ENCODE data around the gene TRIM46. TPM values are rescaled to one million over a fixed set of nuclear protein-coding genes. Genes with fewer than 3 reads are reported as not detected.

Gene TRIM46
- total RNA-seq, 1 experiment from 2014 or later: 3.8 TPM

- Histone ChIP-seq H3K9ac (ENCODE audit: low read length) (peak overlapping the region; percentile 91), H3K79me2 (ENCODE audit: insufficient read depth, low read length) (peaks cover 41% of the 10 kb centered on the region), H4K20me1 (ENCODE audit: insufficient read depth) (no peaks in the 10 kb centered on the region), H2AFZ (ENCODE audit: low read depth, low read length, poor library complexity, severe bottlenecking) (no peak overlapping the region), H3K27me3 (ENCODE audit: insufficient read depth, low read length) (no peaks in the 10 kb centered on the region), H3K27ac (ENCODE audit: low read depth, low read length) (peak overlapping the region; percentile 97), H3K4me3 (replicated peaks in 1 of 2; ENCODE audit: low read depth in 1 of 2, low read length in 2 of 2) (peak overlapping the region; percentile 70 to 97), H3K9me3 (ENCODE audit: control insufficient read depth in 1 of 2, insufficient read depth in 1 of 2, low read depth in 1 of 2, low read length in 2 of 2) (no peaks in the 10 kb centered on the region), H3K4me2 (ENCODE audit: low read length) (peak overlapping the region; percentile 99), H3K9me2 (ENCODE audit: insufficient read depth) (no peaks in the 10 kb centered on the region), H3K4me1 (ENCODE audit: control insufficient read depth in 1 of 2, insufficient read depth in 2 of 2, low read length in 2 of 2) (peaks cover 29 to 75% of the 10 kb centered on the region in 2 experiments), H3K36me3 (ENCODE audit: control insufficient read depth in 1 of 2, insufficient read depth in 2 of 2, low read length in 2 of 2) (peaks cover 7 to 18% of the 10 kb centered on the region in 2 experiments; a peak in 3 of 4 replicates)
- intact Hi-C loops (cut with micrococcal nuclease): loop anchor here (2.0 kb wide), 1 partner anchor 33 kb away; no protein-coding TSS in a partner anchor
- ChIA-PET POLR2A (interaction anchor here (2.3 kb wide), 1 partner anchor 66 kb away, joined by 7 read pairs; no protein-coding TSS in a partner anchor), RAD21 (ENCODE audit: low non-redundant PET in 1 of 2, low total read pairs in 2 of 2, uncharacterized antibody in 2 of 2, unreplicated experiment in 2 of 2) (no interaction called here), CTCF (interaction anchor here (0.7 to 3.5 kb wide), 4 partner anchors 37 to 45 kb away, joined by 3 to 13 read pairs (median 7); partner anchors contain the start of gene KRTCAP2)
- peak; percentile 4 for ATAC-seq
- no TSS peak for BruUV-seq (replicated peaks)
- no peak for DNase-seq (ENCODE audit: low read depth, low spot score)
- TF ChIP-seq SRF (IDR thresholded peaks at IDR 0.05; ENCODE audit: low read depth): no peak
- no peak for TF ChIP-seq CBX3 (IDR thresholded peaks at IDR 0.05; ENCODE audit: low read depth)
- TF ChIP-seq CTCF (IDR thresholded peaks at IDR 0.05 in 2 of 3, conservative IDR thresholded peaks at IDR 0.05 in 1 of 3; ENCODE audit: borderline replicate concordance in 1 of 3, insufficient read depth in 1 of 3, low read depth in 2 of 3, low read length in 2 of 3): no peak
- no peak for TF ChIP-seq EZH2phosphoT487 (IDR thresholded peaks at IDR 0.05; ENCODE audit: borderline replicate concordance)
- no peak for TF ChIP-seq MAX (IDR thresholded peaks at IDR 0.05)
- no peak for TF ChIP-seq ZFX (IDR thresholded peaks at IDR 0.05)
- TF ChIP-seq YY1 (IDR thresholded peaks at IDR 0.05; ENCODE audit: extremely low read depth, insufficient replicate concordance, low read depth, low read length): no peak
- no peak for TF ChIP-seq TCF7L2 (IDR thresholded peaks at IDR 0.05; ENCODE audit: borderline replicate concordance, extremely low read depth, insufficient read depth, insufficient read length)
- no peak for TF ChIP-seq JUND (IDR thresholded peaks at IDR 0.05)
- TF ChIP-seq SP1 (IDR thresholded peaks at IDR 0.05; ENCODE audit: low read depth): no peak
- no peak for TF ChIP-seq ELF1 (IDR thresholded peaks at IDR 0.05; ENCODE audit: borderline replicate concordance, low read depth)
- no peak for TF ChIP-seq CEBPB (IDR thresholded peaks at IDR 0.05; ENCODE audit: low read depth)
- TF ChIP-seq POLR2AphosphoS5 (IDR thresholded peaks at IDR 0.05; ENCODE audit: low read depth, low read length): no peak
- no peak for TF ChIP-seq EGR1 (IDR thresholded peaks at IDR 0.05; ENCODE audit: low read depth)
- TF ChIP-seq, protein P1, sequence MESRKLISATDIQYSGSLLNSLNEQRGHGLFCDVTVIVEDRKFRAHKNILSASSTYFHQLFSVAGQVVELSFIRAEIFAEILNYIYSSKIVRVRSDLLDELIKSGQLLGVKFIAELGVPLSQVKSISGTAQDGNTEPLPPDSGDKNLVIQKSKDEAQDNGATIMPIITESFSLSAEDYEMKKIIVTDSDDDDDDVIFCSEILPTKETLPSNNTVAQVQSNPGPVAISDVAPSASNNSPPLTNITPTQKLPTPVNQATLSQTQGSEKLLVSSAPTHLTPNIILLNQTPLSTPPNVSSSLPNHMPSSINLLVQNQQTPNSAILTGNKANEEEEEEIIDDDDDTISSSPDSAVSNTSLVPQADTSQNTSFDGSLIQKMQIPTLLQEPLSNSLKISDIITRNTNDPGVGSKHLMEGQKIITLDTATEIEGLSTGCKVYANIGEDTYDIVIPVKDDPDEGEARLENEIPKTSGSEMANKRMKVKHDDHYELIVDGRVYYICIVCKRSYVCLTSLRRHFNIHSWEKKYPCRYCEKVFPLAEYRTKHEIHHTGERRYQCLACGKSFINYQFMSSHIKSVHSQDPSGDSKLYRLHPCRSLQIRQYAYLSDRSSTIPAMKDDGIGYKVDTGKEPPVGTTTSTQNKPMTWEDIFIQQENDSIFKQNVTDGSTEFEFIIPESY (IDR thresholded peaks at IDR 0.05; ENCODE audit: extremely low read depth, insufficient replicate concordance, low read length): no peak
- TF ChIP-seq SIN3A (IDR thresholded peaks at IDR 0.05; ENCODE audit: low read depth): no peak
- no peak for TF ChIP-seq POLR2A (IDR thresholded peaks at IDR 0.05; ENCODE audit: borderline replicate concordance, extremely low read depth, insufficient read depth, insufficient read length)
- TF ChIP-seq ZNF274 (IDR thresholded peaks at IDR 0.05; ENCODE audit: low read depth, low read length): no peak
- TF ChIP-seq, protein P2, sequence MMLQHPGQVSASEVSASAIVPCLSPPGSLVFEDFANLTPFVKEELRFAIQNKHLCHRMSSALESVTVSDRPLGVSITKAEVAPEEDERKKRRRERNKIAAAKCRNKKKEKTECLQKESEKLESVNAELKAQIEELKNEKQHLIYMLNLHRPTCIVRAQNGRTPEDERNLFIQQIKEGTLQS (IDR thresholded peaks at IDR 0.05): no peak
Observed at GRCh38 chr1:155127967-155128754, 45.5 kb upstream of the TRIM46 start.
